Neuronal stem cell (in vitro differentiated cells): Measurements from ENCODE around the gene TRABD.

Source experiments
- DNase-seq: peaks from one replicate; pipeline ENCODE4 v3.0.0-alpha.2; 2013; ENCODE audit warnings: low spot score
- H2AFZ ChIP-seq: one replicate; pipeline ENCODE4 v1.6.1; 2013; ENCODE audit warnings: mild to moderate bottlenecking, low read length, inconsistent platforms
- H2AK5ac ChIP-seq: 2 replicates; pipeline ENCODE4 v1.6.1; 2013; ENCODE audit warnings: low read depth, mild to moderate bottlenecking, inconsistent platforms, low read length, moderate library complexity, mixed read lengths
- H2BK120ac ChIP-seq: 2 replicates; pipeline ENCODE4 v1.6.1; 2013; ENCODE audit warnings: low read depth, mild to moderate bottlenecking, inconsistent platforms, low read length, moderate library complexity, mixed read lengths
- H2BK12ac ChIP-seq: one replicate; pipeline ENCODE4 v1.6.1; 2013; ENCODE audit warnings: low read length, inconsistent platforms
- H2BK15ac ChIP-seq: 2 replicates; pipeline ENCODE4 v1.6.1; 2013; ENCODE audit warnings: mild to moderate bottlenecking, low read length, inconsistent platforms, mixed read lengths
- H2BK5ac ChIP-seq: one replicate; pipeline ENCODE4 v1.6.1; 2013; ENCODE audit warnings: inconsistent platforms, mild to moderate bottlenecking, low read length, moderate library complexity
- H3K14ac ChIP-seq: one replicate; pipeline ENCODE4 v1.6.1; 2013; ENCODE audit warnings: low read length, inconsistent platforms
- H3K18ac ChIP-seq: 2 replicates; pipeline ENCODE4 v1.6.1; 2013; ENCODE audit warnings: low read length, inconsistent platforms
- H3K23ac ChIP-seq: 2 replicates; pipeline ENCODE4 v1.6.1; 2013; ENCODE audit warnings: low read depth, mild to moderate bottlenecking, mixed read lengths, low read length, inconsistent platforms; ENCODE audit not compliant: poor library complexity
- H3K27ac ChIP-seq: replicated peaks from 3 replicates; pipeline ENCODE4 v1.5.1; 2013; ENCODE audit warnings: low read length, inconsistent platforms
- H3K27me3 ChIP-seq, 3 experiments: 2 replicates each; pipeline ENCODE4 v1.6.1; 2013; ENCODE audit warnings: low read length in 3 of 3, mild to moderate bottlenecking in 2 of 3, inconsistent platforms in 1 of 3, low read depth in 1 of 3, mixed read lengths in 1 of 3, moderate library complexity in 1 of 3; ENCODE audit not compliant: control insufficient read depth in 3 of 3, insufficient read depth in 3 of 3
- H3K36me3 ChIP-seq, 2 donors: replicated peaks in 1 of 2; 2 replicates each; pipeline ENCODE4 v1.6.1; 2013; ENCODE audit warnings: low read length in 2 of 2; ENCODE audit not compliant: control insufficient read depth in 2 of 2, insufficient read depth in 2 of 2
- H3K4ac ChIP-seq: 2 replicates; pipeline ENCODE4 v1.6.1; 2013; ENCODE audit warnings: inconsistent platforms, mild to moderate bottlenecking, low read length, moderate library complexity
- H3K4me1 ChIP-seq, 2 donors: 1 replicate in 1 of 2; 2 replicates in 1 of 2; pipeline ENCODE4 v1.6.1; 2013; ENCODE audit warnings: low read length in 2 of 2, low read depth in 1 of 2; ENCODE audit not compliant: control insufficient read depth in 2 of 2, insufficient read depth in 1 of 2
- H3K4me2 ChIP-seq: one replicate; pipeline ENCODE4 v1.6.1; 2013; ENCODE audit warnings: mild to moderate bottlenecking, low read length, inconsistent platforms; ENCODE audit not compliant: insufficient read depth, poor library complexity, severe bottlenecking
- H3K4me3 ChIP-seq, 2 donors: 2 replicates each; pipeline ENCODE4 v1.5.1; 2013; ENCODE audit warnings: low read length in 2 of 2, mild to moderate bottlenecking in 2 of 2, inconsistent platforms in 1 of 2, moderate library complexity in 1 of 2
- H3K79me1 ChIP-seq: one replicate; pipeline ENCODE4 v1.6.1; 2013; ENCODE audit warnings: low read depth, mild to moderate bottlenecking, inconsistent platforms, low read length, moderate library complexity
- H3K9ac ChIP-seq: one replicate; pipeline ENCODE4 v1.6.1; 2013; ENCODE audit warnings: mild to moderate bottlenecking, low read depth, low read length, inconsistent platforms; ENCODE audit not compliant: poor library complexity
- H3K9me3 ChIP-seq, 2 donors: replicated peaks in 1 of 2; 2 replicates each; pipeline versions ENCODE3 to v1.6.1; 2013; ENCODE audit warnings: low read length in 2 of 2, mild to moderate bottlenecking in 2 of 2, inconsistent platforms in 1 of 2, low read depth in 1 of 2, mixed read lengths in 1 of 2, moderate library complexity in 1 of 2; ENCODE audit not compliant: control insufficient read depth in 2 of 2, insufficient read depth in 1 of 2
- H4K8ac ChIP-seq: one replicate; pipeline ENCODE4 v1.6.1; 2013; ENCODE audit warnings: low read depth, mild to moderate bottlenecking, inconsistent platforms, low read length, moderate library complexity
- H4K91ac ChIP-seq: one replicate; pipeline ENCODE4 v1.6.1; 2013; ENCODE audit warnings: low read length, low read depth, mild to moderate bottlenecking, inconsistent platforms; ENCODE audit not compliant: poor library complexity
- WGBS, 2 donors: extraction: QIAGEN DNeasy Blood & Tissue Kit; methylation state at CpG; one replicate each; pipeline ENCODE4 v1.1.7; 2013; ENCODE audit warnings: missing lambda C conversion rate in 2 of 2, mixed read lengths in 1 of 2; ENCODE audit not compliant: insufficient read length in 2 of 2, insufficient replicate concordance in 1 of 2; ENCODE audit errors: extremely low coverage in 2 of 2; 5-methylcytosine and 5-hydroxymethylcytosine counted together

The TRABD gene

GRCh38 chr22:50148991-50149721 is 36.6 kb upstream of the TRABD start:
- no CpG with 5 or more reads among the region's 22 CpGs for WGBS, 2 donors
- Histone ChIP-seq H3K4ac (no peak overlapping the region), H3K9me3 (no peaks in the 10 kb centered on the region), H2BK5ac (no peak overlapping the region), H3K79me1 (peaks cover 2% of the 10 kb centered on the region), H2BK15ac (peak overlapping the region; percentile 13), H3K4me2 (no peak overlapping the region), H3K9ac (no peak overlapping the region), H2BK120ac (no peak overlapping the region), H2BK12ac (no peak overlapping the region), H4K91ac (no peak overlapping the region), H2AK5ac (peak overlapping the region; percentile 95), H2AFZ (no peak overlapping the region), H3K18ac (peak overlapping the region; percentile 74), H3K23ac (peak overlapping the region; percentile 70), H3K27me3 (peaks cover 0 to 22% (median 0%) of the 10 kb centered on the region in 3 experiments), H3K4me1 (peaks cover 7 to 8% of the 10 kb centered on the region in 2 donors), H4K8ac (no peak overlapping the region), H3K14ac (no peak overlapping the region), H3K36me3 (no peaks in the 10 kb centered on the region), H3K27ac (no peak overlapping the region), H3K4me3 (no peak overlapping the region)
- DNase-seq = peak; percentile 55

DNA sequence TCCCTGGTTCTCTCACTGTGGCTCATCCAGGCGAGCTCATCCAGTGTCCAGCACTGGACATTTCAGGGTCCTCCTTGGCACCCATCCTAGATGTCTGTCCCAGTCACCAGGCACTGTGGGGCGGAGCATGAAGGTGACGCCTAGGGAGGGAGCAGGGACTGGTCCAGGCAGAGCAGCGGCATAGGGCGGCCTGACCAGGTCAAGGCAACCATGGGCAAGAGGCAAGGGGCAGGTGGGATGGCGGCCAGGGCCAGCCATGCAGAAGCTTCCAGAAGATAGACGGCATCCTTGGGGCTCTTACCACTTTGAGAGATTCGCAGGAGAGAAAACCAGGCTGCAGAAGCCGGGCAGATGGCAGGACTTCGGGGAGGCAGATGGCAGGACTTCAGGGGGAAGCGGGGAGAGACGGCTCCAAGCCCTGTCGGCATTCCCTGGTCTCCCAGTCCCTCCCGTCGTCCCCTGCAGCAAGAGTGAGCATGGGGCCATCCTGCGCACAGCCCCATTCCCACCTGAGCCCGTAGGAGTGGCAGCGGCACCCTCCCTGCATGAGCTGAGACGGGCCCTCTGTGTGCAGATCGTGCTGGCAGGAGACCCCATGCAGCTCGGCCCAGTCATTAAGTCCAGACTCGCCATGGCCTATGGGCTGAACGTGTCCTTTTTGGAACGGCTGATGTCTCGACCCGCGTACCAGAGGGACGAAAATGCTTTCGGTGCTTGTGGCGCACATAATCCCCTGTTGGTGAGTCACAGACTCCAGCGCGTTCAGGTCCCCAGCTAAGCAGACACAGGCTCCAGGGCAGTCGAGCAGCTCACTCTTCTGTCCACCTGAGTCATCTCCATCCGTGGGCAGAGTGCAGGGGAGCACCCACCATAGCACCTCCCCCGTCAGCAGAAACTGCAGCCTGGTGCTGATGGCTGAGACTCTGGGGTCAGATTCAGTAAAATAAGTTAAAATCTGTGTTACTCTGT is 35.3 kb upstream of the TRABD start:
- H3K27me3 ChIP-seq = peaks cover 0 to 19% (median 0%) of the 10 kb centered on the region in 3 experiments
- H3K79me1 ChIP-seq = peaks cover 2% of the 10 kb centered on the region
- H3K4me2 ChIP-seq = no peak overlapping the region
- peak overlapping the region; percentile 92 for H3K23ac ChIP-seq
- H3K14ac ChIP-seq = peak overlapping the region; percentile 95
- peak overlapping the region; percentile 91 for H3K4ac ChIP-seq
- no CpG with 5 or more reads among the region's 35 CpGs for WGBS, 2 donors
- no peak overlapping the region for H2AFZ ChIP-seq
- peak overlapping the region; percentile 46 for H2BK12ac ChIP-seq
- no peak overlapping the region for H2BK5ac ChIP-seq
- DNase-seq = no peak
- H2BK15ac ChIP-seq = no peak overlapping the region
- H4K91ac ChIP-seq = no peak overlapping the region
- no peak overlapping the region for H3K4me3 ChIP-seq
- no peaks in the 10 kb centered on the region for H3K9me3 ChIP-seq
- H3K27ac ChIP-seq = no peak overlapping the region
- no peak overlapping the region for H2BK120ac ChIP-seq
- H3K4me1 ChIP-seq = peaks cover 7 to 8% of the 10 kb centered on the region in 2 donors
- no peaks in the 10 kb centered on the region for H3K36me3 ChIP-seq
- H4K8ac ChIP-seq = no peak overlapping the region
- peak overlapping the region; percentile 55 for H3K18ac ChIP-seq
- H3K9ac ChIP-seq = peak overlapping the region; percentile 67
- H2AK5ac ChIP-seq = peak overlapping the region; percentile 30

- no peak for DNase-seq
- H3K27ac ChIP-seq = no peak overlapping the region
- H3K9ac ChIP-seq = no peak overlapping the region
- H3K23ac ChIP-seq = peak overlapping the region; percentile 56
- H3K36me3 ChIP-seq = no peaks in the 10 kb centered on the region
- peak overlapping the region; percentile 7 for H3K18ac ChIP-seq
- peaks cover 2% of the 10 kb centered on the region for H3K79me1 ChIP-seq
- no peak overlapping the region for H2AFZ ChIP-seq
- no CpG with 5 or more reads among the region's 33 CpGs for WGBS, 2 donors
- H3K4me1 ChIP-seq = no peaks in the 10 kb centered on the region
- peak overlapping the region; percentile 25 for H3K14ac ChIP-seq
- peaks cover 0 to 19% (median 0%) of the 10 kb centered on the region in 3 experiments for H3K27me3 ChIP-seq
- no peak overlapping the region for H2BK5ac ChIP-seq
- H2AK5ac ChIP-seq = no peak overlapping the region
- no peak overlapping the region for H2BK120ac ChIP-seq
- H3K4me2 ChIP-seq = no peak overlapping the region
- H3K4me3 ChIP-seq = no peak overlapping the region
- H4K91ac ChIP-seq = no peak overlapping the region
- H3K9me3 ChIP-seq = no peaks in the 10 kb centered on the region
- no peak overlapping the region for H2BK15ac ChIP-seq
- H3K4ac ChIP-seq = no peak overlapping the region
- H2BK12ac ChIP-seq = peak overlapping the region; percentile 64
- no peak overlapping the region for H4K8ac ChIP-seq
Observed at GRCh38 chr22:50151571-50152537, 33.9 kb upstream of the TRABD start.
